Erythroblast (primary cell): ENCODE results near the gene CDK14.

Experiments
- GATA1 ChIP-seq: IDR thresholded peaks from 2 replicates; pipeline ENCODE4 v1.6.1; 2011; ENCODE audit warnings: low read depth, mild to moderate bottlenecking, control low read depth, low read length, moderate library complexity
- POLR2A ChIP-seq: IDR thresholded peaks from 2 replicates; pipeline ENCODE4 v1.6.1; 2011; ENCODE audit warnings: mild to moderate bottlenecking, low read length

DNA sequence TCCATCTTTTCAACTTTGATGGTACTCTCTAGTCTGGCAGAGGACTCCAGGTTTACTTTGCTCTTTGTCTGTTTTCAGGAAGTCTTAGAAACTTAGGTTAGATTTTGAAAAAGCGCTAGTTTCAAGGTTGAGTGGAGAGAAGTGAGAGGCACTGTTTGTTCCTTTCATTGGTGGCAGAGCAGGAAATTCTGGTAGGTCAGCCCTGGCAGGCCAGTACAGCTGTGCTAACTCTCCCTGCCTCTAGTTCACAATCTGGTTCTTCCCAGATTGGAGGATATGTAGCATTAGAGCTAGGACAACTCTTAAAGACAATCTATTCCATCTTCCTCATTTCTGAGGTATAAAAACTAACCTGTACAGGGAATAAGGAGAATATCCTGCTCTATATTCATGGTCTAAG lies 507.2 kb downstream of the CDK14 start:
- TF ChIP-seq POLR2A (no peak), GATA1 (no peak)
